SK-N-SH treated with all-trans-retinoic acid at 6 μM for 48 hours (cell line): ENCODE results near the gene MMP24OS.

Experiments
- ATAC-seq: fragments of 200-7000 bp; cut with Tn5 transposase; 3 replicates; pipeline ENCODE4 v1.9.1; 2020; ENCODE audit warnings: mild to moderate bottlenecking, moderate library complexity
- ARNTL ChIP-seq: fragments of 450-650 bp; formaldehyde crosslinking; IDR thresholded peaks from 2 replicates; pipeline ENCODE4 v1.5.0; 2020; ENCODE audit warnings: low read depth, mild to moderate bottlenecking, moderate library complexity, borderline replicate concordance
- BACH2 ChIP-seq: fragments of 250-450 bp; sonication (Bioruptor Pico); IDR thresholded peaks from 2 replicates; pipeline ENCODE4 v1.9.0; 2021; ENCODE audit warnings: mild to moderate bottlenecking, borderline replicate concordance
- CSDC2 ChIP-seq: fragments of 250-450 bp; sonication (Bioruptor Pico); IDR thresholded peaks from 2 replicates; pipeline ENCODE4 v1.5.0; 2020; ENCODE audit warnings: mild to moderate bottlenecking, moderate library complexity
- ESRRG ChIP-seq: fragments of 250-450 bp; sonication (Bioruptor Pico); IDR thresholded peaks from 2 replicates; pipeline ENCODE4 v1.6.1; 2021; ENCODE audit warnings: mild to moderate bottlenecking
- GLIS3 ChIP-seq: fragments of 250-450 bp; sonication (Bioruptor Pico); IDR thresholded peaks from 2 replicates; pipeline ENCODE4 v1.5.0; 2020; ENCODE audit warnings: mild to moderate bottlenecking, moderate library complexity
- PPARA ChIP-seq: fragments of 250-450 bp; sonication (Bioruptor Pico); IDR thresholded peaks from 2 replicates; pipeline ENCODE4 v1.5.0; 2020; ENCODE audit warnings: mild to moderate bottlenecking, borderline replicate concordance
- RARB ChIP-seq: fragments of 250-450 bp; sonication (Bioruptor Pico); IDR thresholded peaks from 2 replicates; pipeline ENCODE4 v1.8.0; 2021; ENCODE audit warnings: mild to moderate bottlenecking, moderate library complexity
- SNAI2 ChIP-seq: fragments of 250-450 bp; sonication (Bioruptor Pico); IDR thresholded peaks from 2 replicates; pipeline ENCODE4 v1.5.0; 2020; ENCODE audit warnings: mild to moderate bottlenecking, moderate library complexity
- TOX ChIP-seq: fragments of 250-450 bp; sonication (Bioruptor Pico); IDR thresholded peaks from 2 replicates; pipeline ENCODE4 v1.8.0; 2021; ENCODE audit warnings: mild to moderate bottlenecking, moderate library complexity, borderline replicate concordance
- ZC3H10 ChIP-seq: fragments of 250-450 bp; sonication (Bioruptor Pico); IDR thresholded peaks from 2 replicates; pipeline ENCODE4 v1.5.1; 2021; ENCODE audit warnings: mild to moderate bottlenecking, moderate library complexity
- ZFP3 ChIP-seq: fragments of 250-450 bp; sonication (Bioruptor Pico); IDR thresholded peaks from 2 replicates; pipeline ENCODE4 v1.5.0; 2020; ENCODE audit warnings: mild to moderate bottlenecking, moderate library complexity
- ZFP30 ChIP-seq: fragments of 450-650 bp; formaldehyde crosslinking; IDR thresholded peaks from 2 replicates; pipeline ENCODE4 v1.5.0; 2022; ENCODE audit warnings: mild to moderate bottlenecking, moderate library complexity
- ZNF565 ChIP-seq: fragments of 450-650 bp; formaldehyde crosslinking; conservative IDR thresholded peaks from 2 replicates; pipeline ENCODE4 v1.5.0; 2020; ENCODE audit warnings: low read depth, mild to moderate bottlenecking, moderate library complexity
- ZNF8 ChIP-seq: fragments of 450-650 bp; formaldehyde crosslinking; IDR thresholded peaks from 2 replicates; pipeline ENCODE4 v1.5.0; 2020; ENCODE audit warnings: mild to moderate bottlenecking, moderate library complexity
- TF ChIP-seq, protein P1 (sequence below): fragments of 250-450 bp; sonication (Bioruptor Pico); IDR thresholded peaks from 2 replicates; pipeline ENCODE4 v1.8.0; 2021; ENCODE audit warnings: low read depth, mild to moderate bottlenecking, moderate library complexity, borderline replicate concordance
- TF ChIP-seq, protein P2 (sequence below): fragments of 250-450 bp; sonication (Bioruptor Pico); IDR thresholded peaks from 2 replicates; pipeline ENCODE4 v1.5.0; 2020; ENCODE audit warnings: mild to moderate bottlenecking, moderate library complexity
- TF ChIP-seq, protein P3 (sequence below): fragments of 250-450 bp; sonication (Bioruptor Pico); IDR thresholded peaks from 2 replicates; pipeline ENCODE4 v1.8.0; 2020; ENCODE audit warnings: mild to moderate bottlenecking, moderate library complexity, borderline replicate concordance
- TF ChIP-seq, protein P4 (sequence below): fragments of 250-450 bp; sonication (Bioruptor Pico); IDR thresholded peaks from 2 replicates; pipeline ENCODE4 v1.5.1; 2020; ENCODE audit warnings: low read depth, mild to moderate bottlenecking, moderate library complexity

Gene MMP24OS

DNA sequence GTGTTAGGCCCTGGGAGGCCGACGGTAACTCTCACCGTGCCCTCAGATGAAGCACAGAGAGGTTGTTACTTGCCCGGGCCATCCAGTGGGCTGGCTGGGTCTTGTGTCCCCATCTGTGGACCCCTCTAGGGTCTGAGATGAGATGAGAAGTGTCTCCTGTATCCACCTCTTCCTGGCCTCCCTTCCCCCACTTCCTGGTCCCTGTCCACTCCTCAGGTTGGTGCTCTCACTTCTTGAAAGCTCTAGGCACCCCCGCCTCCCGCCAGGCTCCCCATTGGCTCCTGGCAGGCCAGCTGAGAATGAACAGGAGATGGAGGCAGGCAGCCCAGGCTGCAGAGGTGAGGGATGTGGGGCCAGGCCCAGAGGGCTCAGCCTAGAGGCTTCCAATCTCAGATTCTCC, 1.5 kb downstream of the MMP24OS start:
- no peak for ATAC-seq
- TF ChIP-seq PPARA (CRISPR knock-in tag) (no peak), ZC3H10 (no peak), ZFP30 (CRISPR knock-in tag) (no peak)
- TF ChIP-seq, all 23 proteins: peak for 0

DNA sequence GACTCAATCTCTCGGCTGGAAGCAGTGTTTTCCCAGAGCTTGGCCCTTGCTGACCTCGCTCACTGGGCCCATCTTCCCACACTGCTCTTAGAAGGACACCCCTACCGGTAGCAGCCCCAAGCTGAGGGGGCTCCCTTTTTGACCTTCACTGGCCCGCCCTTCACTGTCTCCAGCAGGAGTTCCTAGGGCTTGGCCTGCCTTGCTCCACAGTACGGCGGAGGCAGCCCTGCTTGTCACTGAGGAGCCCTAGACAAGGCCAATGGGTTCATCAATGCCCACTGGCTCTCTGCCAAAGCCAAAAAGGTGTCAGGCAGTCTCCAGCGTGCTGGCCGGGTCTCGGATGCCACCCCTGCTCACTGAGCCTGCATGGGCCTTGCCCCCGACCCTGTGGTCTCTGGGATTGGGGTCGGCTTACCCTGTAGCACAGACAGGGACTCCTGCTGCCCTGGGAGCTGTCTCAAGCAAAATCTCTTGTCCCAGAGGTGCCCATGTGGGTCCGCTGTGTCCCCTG, 2.1 kb downstream of the MMP24OS start:
- no peak for TF ChIP-seq ZNF565 (CRISPR knock-in tag)
- TF ChIP-seq ZFP3 (CRISPR knock-in tag): no peak
- TF ChIP-seq, protein P1, sequence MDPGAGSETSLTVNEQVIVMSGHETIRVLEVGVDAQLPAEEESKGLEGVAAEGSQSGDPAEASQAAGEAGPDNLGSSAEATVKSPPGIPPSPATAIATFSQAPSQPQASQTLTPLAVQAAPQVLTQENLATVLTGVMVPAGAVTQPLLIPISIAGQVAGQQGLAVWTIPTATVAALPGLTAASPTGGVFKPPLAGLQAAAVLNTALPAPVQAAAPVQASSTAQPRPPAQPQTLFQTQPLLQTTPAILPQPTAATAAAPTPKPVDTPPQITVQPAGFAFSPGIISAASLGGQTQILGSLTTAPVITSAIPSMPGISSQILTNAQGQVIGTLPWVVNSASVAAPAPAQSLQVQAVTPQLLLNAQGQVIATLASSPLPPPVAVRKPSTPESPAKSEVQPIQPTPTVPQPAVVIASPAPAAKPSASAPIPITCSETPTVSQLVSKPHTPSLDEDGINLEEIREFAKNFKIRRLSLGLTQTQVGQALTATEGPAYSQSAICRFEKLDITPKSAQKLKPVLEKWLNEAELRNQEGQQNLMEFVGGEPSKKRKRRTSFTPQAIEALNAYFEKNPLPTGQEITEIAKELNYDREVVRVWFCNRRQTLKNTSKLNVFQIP: no peak
- TF ChIP-seq ZNF8 (CRISPR knock-in tag): no peak
- TF ChIP-seq ESRRG: no peak
- TF ChIP-seq SNAI2 (CRISPR knock-in tag): no peak
- TF ChIP-seq, protein P2, sequence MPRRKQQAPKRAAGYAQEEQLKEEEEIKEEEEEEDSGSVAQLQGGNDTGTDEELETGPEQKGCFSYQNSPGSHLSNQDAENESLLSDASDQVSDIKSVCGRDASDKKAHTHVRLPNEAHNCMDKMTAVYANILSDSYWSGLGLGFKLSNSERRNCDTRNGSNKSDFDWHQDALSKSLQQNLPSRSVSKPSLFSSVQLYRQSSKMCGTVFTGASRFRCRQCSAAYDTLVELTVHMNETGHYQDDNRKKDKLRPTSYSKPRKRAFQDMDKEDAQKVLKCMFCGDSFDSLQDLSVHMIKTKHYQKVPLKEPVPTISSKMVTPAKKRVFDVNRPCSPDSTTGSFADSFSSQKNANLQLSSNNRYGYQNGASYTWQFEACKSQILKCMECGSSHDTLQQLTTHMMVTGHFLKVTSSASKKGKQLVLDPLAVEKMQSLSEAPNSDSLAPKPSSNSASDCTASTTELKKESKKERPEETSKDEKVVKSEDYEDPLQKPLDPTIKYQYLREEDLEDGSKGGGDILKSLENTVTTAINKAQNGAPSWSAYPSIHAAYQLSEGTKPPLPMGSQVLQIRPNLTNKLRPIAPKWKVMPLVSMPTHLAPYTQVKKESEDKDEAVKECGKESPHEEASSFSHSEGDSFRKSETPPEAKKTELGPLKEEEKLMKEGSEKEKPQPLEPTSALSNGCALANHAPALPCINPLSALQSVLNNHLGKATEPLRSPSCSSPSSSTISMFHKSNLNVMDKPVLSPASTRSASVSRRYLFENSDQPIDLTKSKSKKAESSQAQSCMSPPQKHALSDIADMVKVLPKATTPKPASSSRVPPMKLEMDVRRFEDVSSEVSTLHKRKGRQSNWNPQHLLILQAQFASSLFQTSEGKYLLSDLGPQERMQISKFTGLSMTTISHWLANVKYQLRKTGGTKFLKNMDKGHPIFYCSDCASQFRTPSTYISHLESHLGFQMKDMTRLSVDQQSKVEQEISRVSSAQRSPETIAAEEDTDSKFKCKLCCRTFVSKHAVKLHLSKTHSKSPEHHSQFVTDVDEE (CRISPR knock-in tag): no peak
- no peak for TF ChIP-seq ARNTL
- TF ChIP-seq BACH2 (CRISPR knock-in tag): no peak
- TF ChIP-seq, protein P3, sequence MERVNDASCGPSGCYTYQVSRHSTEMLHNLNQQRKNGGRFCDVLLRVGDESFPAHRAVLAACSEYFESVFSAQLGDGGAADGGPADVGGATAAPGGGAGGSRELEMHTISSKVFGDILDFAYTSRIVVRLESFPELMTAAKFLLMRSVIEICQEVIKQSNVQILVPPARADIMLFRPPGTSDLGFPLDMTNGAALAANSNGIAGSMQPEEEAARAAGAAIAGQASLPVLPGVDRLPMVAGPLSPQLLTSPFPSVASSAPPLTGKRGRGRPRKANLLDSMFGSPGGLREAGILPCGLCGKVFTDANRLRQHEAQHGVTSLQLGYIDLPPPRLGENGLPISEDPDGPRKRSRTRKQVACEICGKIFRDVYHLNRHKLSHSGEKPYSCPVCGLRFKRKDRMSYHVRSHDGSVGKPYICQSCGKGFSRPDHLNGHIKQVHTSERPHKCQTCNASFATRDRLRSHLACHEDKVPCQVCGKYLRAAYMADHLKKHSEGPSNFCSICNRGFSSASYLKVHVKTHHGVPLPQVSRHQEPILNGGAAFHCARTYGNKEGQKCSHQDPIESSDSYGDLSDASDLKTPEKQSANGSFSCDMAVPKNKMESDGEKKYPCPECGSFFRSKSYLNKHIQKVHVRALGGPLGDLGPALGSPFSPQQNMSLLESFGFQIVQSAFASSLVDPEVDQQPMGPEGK (CRISPR knock-in tag): no peak
- TF ChIP-seq, protein P4, sequence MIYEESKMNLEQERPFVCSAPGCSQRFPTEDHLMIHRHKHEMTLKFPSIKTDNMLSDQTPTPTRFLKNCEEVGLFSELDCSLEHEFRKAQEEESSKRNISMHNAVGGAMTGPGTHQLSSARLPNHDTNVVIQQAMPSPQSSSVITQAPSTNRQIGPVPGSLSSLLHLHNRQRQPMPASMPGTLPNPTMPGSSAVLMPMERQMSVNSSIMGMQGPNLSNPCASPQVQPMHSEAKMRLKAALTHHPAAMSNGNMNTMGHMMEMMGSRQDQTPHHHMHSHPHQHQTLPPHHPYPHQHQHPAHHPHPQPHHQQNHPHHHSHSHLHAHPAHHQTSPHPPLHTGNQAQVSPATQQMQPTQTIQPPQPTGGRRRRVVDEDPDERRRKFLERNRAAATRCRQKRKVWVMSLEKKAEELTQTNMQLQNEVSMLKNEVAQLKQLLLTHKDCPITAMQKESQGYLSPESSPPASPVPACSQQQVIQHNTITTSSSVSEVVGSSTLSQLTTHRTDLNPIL (CRISPR knock-in tag): no peak
- TF ChIP-seq PPARA (CRISPR knock-in tag): no peak
- TF ChIP-seq RARB (CRISPR knock-in tag): no peak
- no peak for TF ChIP-seq TOX (CRISPR knock-in tag)
- TF ChIP-seq GLIS3 (CRISPR knock-in tag): no peak
- TF ChIP-seq ZC3H10: no peak
- no peak for TF ChIP-seq CSDC2 (CRISPR knock-in tag)
- TF ChIP-seq, all 23 proteins: peak for 0
- no peak for ATAC-seq

DNA sequence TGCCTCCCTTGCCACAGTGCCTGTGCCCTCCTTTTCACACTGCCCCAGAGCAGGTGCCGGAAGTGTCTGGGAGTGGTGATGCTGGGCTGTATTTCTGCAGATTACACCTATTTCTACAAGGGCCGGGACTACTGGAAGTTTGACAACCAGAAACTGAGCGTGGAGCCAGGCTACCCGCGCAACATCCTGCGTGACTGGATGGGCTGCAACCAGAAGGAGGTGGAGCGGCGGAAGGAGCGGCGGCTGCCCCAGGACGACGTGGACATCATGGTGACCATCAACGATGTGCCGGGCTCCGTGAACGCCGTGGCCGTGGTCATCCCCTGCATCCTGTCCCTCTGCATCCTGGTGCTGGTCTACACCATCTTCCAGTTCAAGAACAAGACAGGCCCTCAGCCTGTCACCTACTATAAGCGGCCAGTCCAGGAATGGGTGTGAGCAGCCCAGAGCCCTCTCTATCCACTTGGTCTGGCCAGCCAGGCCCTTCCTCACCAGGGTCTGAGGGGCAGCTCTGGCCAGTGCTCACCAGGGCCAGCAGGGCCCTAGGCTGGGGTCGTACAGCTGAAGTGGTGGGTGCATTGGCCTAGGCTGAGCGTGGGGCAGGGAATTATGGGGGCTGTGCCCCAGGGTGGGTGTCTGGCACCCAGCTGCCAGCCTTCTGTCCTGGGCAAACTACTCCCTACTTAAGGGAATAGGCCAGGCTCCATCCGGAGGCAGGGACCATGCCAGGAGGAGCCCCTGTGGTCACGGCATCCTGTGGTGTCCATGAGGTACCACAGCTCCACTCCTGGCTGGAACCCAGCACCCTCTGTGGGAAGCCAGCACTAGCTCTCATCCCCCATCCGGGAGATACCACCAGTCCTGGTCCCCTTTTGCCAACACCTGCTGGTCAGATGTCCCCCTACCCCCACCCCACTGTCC, 3.5 kb downstream of the MMP24OS start:
- ATAC-seq: no peak

More for the DNA sequence above, 3.5 kb downstream of the MMP24OS start:
- TF ChIP-seq, protein P1: no peak
- TF ChIP-seq, protein P2 (CRISPR knock-in tag): no peak
